ENCODE measurements around the gene PGLYRP4.
"Not testable (repeated sequence)": the region's sequence is repeated elsewhere in the genome, so short reads cannot be mapped to it uniquely, and the experiment has no call there.

DNA sequence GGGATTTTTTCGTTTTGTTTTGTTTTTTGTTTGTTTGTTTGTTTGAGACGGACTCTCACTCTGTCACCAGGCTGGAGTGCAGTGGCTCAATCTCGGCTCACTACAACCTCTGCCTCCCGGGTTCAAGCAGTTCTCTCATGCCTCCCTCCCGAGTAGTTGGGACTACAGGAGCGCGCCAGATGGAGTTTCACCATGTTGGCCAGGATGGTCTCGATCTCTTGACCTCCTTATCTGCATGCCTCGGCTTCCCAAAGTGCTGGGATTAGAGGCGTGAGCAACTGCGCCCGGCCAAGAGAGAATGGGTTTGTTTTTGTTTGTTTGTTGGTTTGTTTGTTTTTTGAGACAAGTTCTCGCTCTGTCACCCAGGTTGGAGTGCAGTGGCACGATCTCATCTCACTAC, 1.6 kb downstream of the PGLYRP4 start:
- not testable (repeated sequence) for TF ChIP-seq MXI1 (IDR thresholded peaks at IDR 0.05; ENCODE audit: borderline replicate concordance, low read depth, low read length); RCOR1 (IDR thresholded peaks at IDR 0.05; ENCODE audit: insufficient replicate concordance, low read length)
